Progenitor cell of endocrine pancreas (in vitro differentiated cells): ENCODE measurements around the gene TNFRSF14. TPM values are rescaled to one million over a fixed set of nuclear protein-coding genes. Genes with fewer than 3 reads are reported as not detected.

ENCODE experiments used
- DNase-seq: peaks from one replicate; pipeline ENCODE4 v3.0.0; 2021; ENCODE audit warnings: low spot score; ENCODE audit not compliant: unreplicated experiment
- H3K27ac Mint-ChIP-seq: 2 replicates; pipeline ENCODE4 v1.8.0; 2021; ENCODE audit warnings: mild to moderate bottlenecking, moderate library complexity, mixed read lengths
- H3K27me3 Mint-ChIP-seq: 2 replicates; pipeline ENCODE4 v1.8.0; 2021; ENCODE audit warnings: mixed read lengths
- H3K36me3 Mint-ChIP-seq: 2 replicates; pipeline ENCODE4 v1.8.0; 2022; ENCODE audit warnings: mixed read lengths; ENCODE audit not compliant: insufficient read depth
- H3K4me1 Mint-ChIP-seq: 2 replicates; pipeline ENCODE4 v1.8.0; 2021; ENCODE audit warnings: low read depth, mixed read lengths
- H3K4me3 Mint-ChIP-seq: 2 replicates; pipeline ENCODE4 v1.8.0; 2021; ENCODE audit warnings: low read depth, mild to moderate bottlenecking, moderate library complexity, mixed read lengths
- H3K9me3 Mint-ChIP-seq: 2 replicates; pipeline ENCODE4 v1.8.0; 2021; ENCODE audit warnings: low read depth, mixed read lengths
- CTCF ChIP-seq: fragments of 200-600 bp; sonication (generic); IDR thresholded peaks from one replicate; pipeline ENCODE4 v1.5.0; 2021; ENCODE audit warnings: antibody characterized with exemption, mild to moderate bottlenecking; ENCODE audit not compliant: unreplicated experiment
- total RNA-seq: library from RNA; stranded (reverse); gene quantifications from 2 replicates; pipeline ENCODE4 v1.2.1, GENCODE V29; 2021

Gene TNFRSF14
- total RNA-seq, 1 donor from 2014 or later = 0.41 TPM

GRCh38 chr1:2610036-2610959, 54.1 kb downstream of the TNFRSF14 start:
- peak; percentile 7 for DNase-seq
- Mint-ChIP-seq H3K9me3 (peaks cover 8% of the 10 kb centered on the region), H3K27me3 (peaks cover 13% of the 10 kb centered on the region), H3K4me3 (no peak overlapping the region), H3K27ac (no peak overlapping the region), H3K36me3 (no peaks in the 10 kb centered on the region), H3K4me1 (no peaks in the 10 kb centered on the region)
- no peak for TF ChIP-seq CTCF

- H3K27ac Mint-ChIP-seq = no peak overlapping the region
- peaks cover 8% of the 10 kb centered on the region for H3K9me3 Mint-ChIP-seq
- TF ChIP-seq CTCF = no peak
- H3K4me1 Mint-ChIP-seq = no peaks in the 10 kb centered on the region
- no peaks in the 10 kb centered on the region for H3K36me3 Mint-ChIP-seq
- DNase-seq = peak; percentile 50
- H3K27me3 Mint-ChIP-seq = peaks cover 18% of the 10 kb centered on the region
- no peak overlapping the region for H3K4me3 Mint-ChIP-seq
Observed at GRCh38 chr1:2611031-2611501, 54.9 kb downstream of the TNFRSF14 start.

- TF ChIP-seq CTCF = no peak
- no peaks in the 10 kb centered on the region for H3K36me3 Mint-ChIP-seq
- no peaks in the 10 kb centered on the region for H3K4me1 Mint-ChIP-seq
- H3K4me3 Mint-ChIP-seq = no peak overlapping the region
- peaks cover 8% of the 10 kb centered on the region for H3K9me3 Mint-ChIP-seq
- H3K27ac Mint-ChIP-seq = no peak overlapping the region
- peaks cover 25% of the 10 kb centered on the region for H3K27me3 Mint-ChIP-seq
- peak; percentile 8 for DNase-seq
Observed at GRCh38 chr1:2611621-2612437, 55.7 kb downstream of the TNFRSF14 start.

GRCh38 chr1:2612591-2613365, 56.6 kb downstream of the TNFRSF14 start:
- DNase-seq = no peak
- no peaks in the 10 kb centered on the region for H3K4me1 Mint-ChIP-seq
- H3K27ac Mint-ChIP-seq = no peak overlapping the region
- no peaks in the 10 kb centered on the region for H3K36me3 Mint-ChIP-seq
- peaks cover 8% of the 10 kb centered on the region for H3K9me3 Mint-ChIP-seq
- peaks cover 28% of the 10 kb centered on the region for H3K27me3 Mint-ChIP-seq
- H3K4me3 Mint-ChIP-seq = no peak overlapping the region
- no peak for TF ChIP-seq CTCF

Other genes starting within 250 kb of the TNFRSF14 start
- gene MORN1, start 164.8 kb upstream of the TNFRSF14 start, total RNA-seq = 34.0 and 35.3 TPM in 2 replicates
- 93.6 and 99.3 TPM in 2 replicates for gene RER1, start 164.5 kb upstream of the TNFRSF14 start, total RNA-seq
- gene PEX10, start 143.8 kb upstream of the TNFRSF14 start, total RNA-seq = 27.5 and 27.6 TPM in 2 replicates
- 0.13 TPM in 1 of 2 replicates, not detected in the other for gene PLCH2, start 80.1 kb upstream of the TNFRSF14 start, total RNA-seq
- 42.5 and 45.4 TPM in 2 replicates for gene PANK4, start 29.8 kb upstream of the TNFRSF14 start, total RNA-seq
- gene HES5, start 26.1 kb upstream of the TNFRSF14 start, total RNA-seq = 0.36 TPM in 1 of 2 replicates, not detected in the other
- gene PRXL2B, start 30.4 kb downstream of the TNFRSF14 start, total RNA-seq = 32.0 and 36.4 TPM in 2 replicates
- gene MMEL1, start 76.6 kb downstream of the TNFRSF14 start, total RNA-seq = 0.64 and 0.93 TPM in 2 replicates
- 2.8 and 3.1 TPM in 2 replicates for gene TTC34, start 245.3 kb downstream of the TNFRSF14 start, total RNA-seq